Activated T-cell treated with anti-CD3 and anti-CD28 coated beads, Interleukin-2, amount 50 U/mL, for 24 hours (primary cell): Measurements from ENCODE around the gene RBPJ.

Experiments
- DNase-seq: peaks from one replicate; pipeline ENCODE4 v3.0.0-alpha.2; 2020
- H3K27ac Mint-ChIP-seq: 2 replicates; pipeline ENCODE4 v1.8.0; 2020; ENCODE audit warnings: mild to moderate bottlenecking, mixed read lengths
- H3K27me3 Mint-ChIP-seq: 2 replicates; pipeline ENCODE4 v1.8.0; 2020; ENCODE audit warnings: mixed read lengths
- H3K36me3 Mint-ChIP-seq: 2 replicates; pipeline ENCODE4 v1.8.0; 2020; ENCODE audit warnings: low read depth, mixed read lengths
- H3K4me1 Mint-ChIP-seq: 2 replicates; pipeline ENCODE4 v1.8.0; 2020; ENCODE audit warnings: low read depth, mixed read lengths
- H3K4me3 Mint-ChIP-seq: 2 replicates; pipeline ENCODE4 v1.8.0; 2020; ENCODE audit warnings: mild to moderate bottlenecking, moderate library complexity, mixed read lengths
- H3K9me3 Mint-ChIP-seq: 2 replicates; pipeline ENCODE4 v1.8.0; 2020; ENCODE audit warnings: mixed read lengths

Gene RBPJ

DNA sequence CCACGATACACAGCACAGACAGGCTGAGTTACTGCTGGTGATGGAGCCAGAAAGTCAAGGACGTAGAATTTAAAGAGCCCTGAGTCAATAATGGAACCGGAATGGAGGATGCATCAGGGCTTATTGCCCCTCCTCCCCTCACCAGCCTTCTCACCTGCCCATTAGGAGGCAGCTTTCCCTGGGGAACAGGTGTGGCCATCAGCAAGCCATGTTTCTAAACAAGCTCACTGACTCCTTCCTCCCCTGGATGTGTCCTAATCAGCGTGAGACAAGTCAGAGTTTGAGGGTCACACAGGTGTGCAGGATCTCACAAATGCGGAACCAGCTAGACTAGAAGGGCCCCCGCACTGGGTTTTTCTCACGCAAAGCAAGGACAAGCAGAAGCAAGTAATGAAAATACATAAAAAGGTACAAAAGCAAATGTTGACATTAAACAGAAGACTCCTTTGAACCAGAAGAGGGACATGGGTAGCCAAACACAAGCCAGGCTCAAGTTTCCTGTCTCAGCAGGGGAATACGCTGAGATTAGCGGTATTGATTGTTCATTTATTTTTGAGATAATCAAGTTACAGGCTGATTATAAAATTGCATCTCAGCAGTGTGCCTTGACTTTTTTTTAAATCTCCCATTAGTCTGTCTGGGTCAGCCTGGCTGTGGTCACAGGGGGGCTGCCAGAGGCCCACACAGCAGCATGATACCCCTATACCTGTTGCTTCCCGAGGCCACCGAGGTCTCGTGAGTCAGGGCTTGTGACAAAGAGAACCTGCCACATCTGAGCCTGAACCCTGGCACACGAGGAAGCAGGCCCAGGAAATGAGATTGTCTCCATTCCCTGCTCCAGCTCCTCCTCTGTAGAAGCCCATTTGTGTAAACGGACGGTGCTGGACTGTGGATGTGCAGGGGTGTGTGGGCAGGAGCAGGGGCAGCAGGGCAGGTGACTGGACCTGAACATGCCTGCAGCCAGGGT lies 132.0 kb downstream of the RBPJ start:
- Mint-ChIP-seq H3K4me1 (no peaks in the 10 kb centered on the region), H3K27me3 (no peaks in the 10 kb centered on the region), H3K27ac (no peak overlapping the region), H3K36me3 (no peaks in the 10 kb centered on the region), H3K9me3 (peaks cover 2% of the 10 kb centered on the region), H3K4me3 (no peak overlapping the region)
- no peak for DNase-seq

DNA sequence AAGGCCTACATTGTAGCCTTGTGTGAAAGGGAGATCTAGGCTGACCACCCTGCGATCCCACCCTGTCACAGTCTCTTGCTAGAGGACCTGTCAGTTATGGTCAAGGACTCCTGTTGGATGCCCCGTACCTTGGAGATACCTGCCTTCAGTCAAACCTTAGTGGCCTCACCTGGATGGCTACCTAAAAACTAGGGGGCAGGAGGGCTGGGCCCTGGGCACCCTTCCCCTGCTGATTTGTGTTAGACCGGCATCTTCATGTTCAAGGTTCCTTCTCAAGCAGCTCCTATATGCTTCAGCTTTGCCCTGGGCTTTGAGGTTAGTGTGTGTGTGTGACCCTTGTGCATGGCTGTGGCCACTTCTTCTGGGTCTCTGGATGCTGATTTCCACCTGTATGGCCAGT lies 134.1 kb downstream of the RBPJ start:
- H3K4me3 Mint-ChIP-seq, result no peak overlapping the region
- H3K27ac Mint-ChIP-seq, result no peak overlapping the region
- no peaks in the 10 kb centered on the region for H3K36me3 Mint-ChIP-seq
- H3K9me3 Mint-ChIP-seq, result peaks cover 2% of the 10 kb centered on the region
- peaks cover 3% of the 10 kb centered on the region for H3K27me3 Mint-ChIP-seq
- H3K4me1 Mint-ChIP-seq, result peaks cover 9% of the 10 kb centered on the region
- DNase-seq, result no peak

DNA sequence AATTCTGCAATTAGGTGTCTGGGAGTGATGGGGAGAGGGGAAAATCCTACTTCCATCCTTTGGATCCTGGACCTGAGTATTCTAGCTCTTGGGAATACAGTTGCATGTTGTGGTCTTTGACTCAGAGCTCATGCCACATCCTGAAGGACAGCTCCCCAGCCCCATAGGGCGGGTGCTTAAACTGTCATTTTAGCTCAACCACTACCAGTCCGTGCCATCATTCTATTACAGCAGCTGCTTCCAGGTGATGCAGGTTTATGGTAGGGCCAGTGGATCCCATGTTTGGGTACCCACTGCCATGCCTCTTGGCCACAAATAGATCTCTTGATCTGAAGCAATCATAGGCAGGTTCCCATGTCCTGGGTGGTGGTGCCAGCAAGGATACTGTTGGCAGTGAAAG lies 134.8 kb downstream of the RBPJ start:
- Mint-ChIP-seq H3K27me3 (peaks cover 3% of the 10 kb centered on the region), H3K4me1 (peaks cover 9% of the 10 kb centered on the region), H3K27ac (no peak overlapping the region), H3K36me3 (no peaks in the 10 kb centered on the region), H3K4me3 (no peak overlapping the region), H3K9me3 (peaks cover 2% of the 10 kb centered on the region)
- DNase-seq, result no peak

DNA sequence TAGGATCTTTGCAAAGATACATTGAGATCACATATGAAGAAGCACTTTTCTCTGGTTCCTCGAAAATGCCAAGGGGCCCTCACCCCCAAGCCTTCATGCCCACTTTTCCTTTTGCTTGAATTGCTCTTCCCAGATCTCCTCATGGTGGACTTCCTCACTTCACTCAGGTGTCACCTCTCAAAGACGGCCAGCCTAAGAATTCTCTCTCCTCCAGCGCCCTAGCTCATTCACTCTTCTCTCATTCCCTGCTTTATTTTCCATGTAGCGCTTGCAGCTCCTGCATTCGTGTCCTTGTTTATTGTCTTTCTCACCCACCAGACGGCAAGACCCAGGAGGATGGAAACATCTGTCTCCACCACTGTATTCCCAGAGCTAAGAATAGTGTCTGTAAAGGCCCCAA lies 136.6 kb downstream of the RBPJ start:
- no peak overlapping the region for H3K4me3 Mint-ChIP-seq
- DNase-seq, result no peak
- no peak overlapping the region for H3K27ac Mint-ChIP-seq
- peaks cover 2% of the 10 kb centered on the region for H3K9me3 Mint-ChIP-seq
- H3K36me3 Mint-ChIP-seq, result no peaks in the 10 kb centered on the region
- H3K4me1 Mint-ChIP-seq, result peaks cover 9% of the 10 kb centered on the region
- H3K27me3 Mint-ChIP-seq, result peaks cover 3% of the 10 kb centered on the region

DNA sequence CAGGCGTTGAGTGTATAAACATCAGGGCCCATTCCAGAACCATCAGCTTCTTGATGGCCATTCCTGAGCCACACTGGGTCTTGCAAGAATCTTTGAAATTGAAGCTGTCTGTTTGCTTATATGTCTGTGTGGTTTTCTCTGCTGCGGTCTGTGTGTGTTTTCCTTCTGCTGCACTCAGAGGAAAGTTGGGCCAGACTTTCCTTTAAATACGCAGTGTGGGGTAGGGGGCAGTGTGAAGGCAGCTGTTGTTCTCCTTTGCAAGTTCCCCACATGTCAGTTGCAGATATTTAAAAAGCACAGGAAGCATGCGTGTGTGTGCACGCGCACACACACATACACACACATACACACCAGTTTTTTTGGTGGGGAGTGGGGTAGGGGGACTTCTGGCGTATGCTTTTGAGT lies 137.3 kb downstream of the RBPJ start:
- Mint-ChIP-seq H3K27me3 (peaks cover 3% of the 10 kb centered on the region), H3K36me3 (no peaks in the 10 kb centered on the region), H3K4me1 (peaks cover 9% of the 10 kb centered on the region), H3K4me3 (no peak overlapping the region), H3K9me3 (peaks cover 2% of the 10 kb centered on the region), H3K27ac (no peak overlapping the region)
- DNase-seq, result no peak

DNA sequence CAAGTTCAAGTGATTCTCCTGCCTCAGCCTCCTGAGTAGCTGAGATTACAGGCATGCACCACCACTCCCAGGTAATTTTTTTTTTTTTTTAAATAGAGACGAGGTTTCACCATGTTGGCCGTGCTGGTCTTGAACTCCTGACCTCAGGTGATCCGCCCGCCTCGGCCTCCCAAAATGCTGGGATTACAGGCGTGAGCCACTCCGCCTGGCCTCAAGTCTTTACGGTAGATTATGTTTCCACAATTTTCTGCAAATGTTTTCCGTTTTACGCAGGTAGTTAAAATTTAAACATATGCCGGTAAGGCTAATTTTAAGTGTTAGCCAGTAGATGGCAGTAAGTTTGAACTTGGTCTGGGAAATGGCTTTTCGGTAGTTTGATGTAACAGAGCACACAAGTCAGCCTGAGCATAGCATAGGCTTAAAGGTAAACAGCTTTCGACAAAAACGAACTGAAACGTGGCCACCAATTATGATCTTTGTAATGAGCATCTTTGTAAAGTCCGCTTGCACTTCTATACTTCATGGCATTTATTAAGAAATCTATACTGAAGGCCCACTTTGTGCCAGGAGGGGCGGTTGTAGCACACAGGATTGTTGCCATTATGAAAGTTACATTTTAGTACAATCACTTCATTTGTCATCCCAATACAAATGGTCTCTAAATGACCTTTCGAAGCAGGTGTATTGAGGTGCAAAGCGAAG lies 138.4 kb downstream of the RBPJ start:
- peaks cover 9% of the 10 kb centered on the region for H3K4me1 Mint-ChIP-seq
- H3K9me3 Mint-ChIP-seq, result peaks cover 4% of the 10 kb centered on the region
- H3K36me3 Mint-ChIP-seq, result no peaks in the 10 kb centered on the region
- peak; percentile 43 for DNase-seq
- H3K27ac Mint-ChIP-seq, result no peak overlapping the region
- H3K4me3 Mint-ChIP-seq, result peak overlapping the region; percentile 46
- peaks cover 3% of the 10 kb centered on the region for H3K27me3 Mint-ChIP-seq

DNA sequence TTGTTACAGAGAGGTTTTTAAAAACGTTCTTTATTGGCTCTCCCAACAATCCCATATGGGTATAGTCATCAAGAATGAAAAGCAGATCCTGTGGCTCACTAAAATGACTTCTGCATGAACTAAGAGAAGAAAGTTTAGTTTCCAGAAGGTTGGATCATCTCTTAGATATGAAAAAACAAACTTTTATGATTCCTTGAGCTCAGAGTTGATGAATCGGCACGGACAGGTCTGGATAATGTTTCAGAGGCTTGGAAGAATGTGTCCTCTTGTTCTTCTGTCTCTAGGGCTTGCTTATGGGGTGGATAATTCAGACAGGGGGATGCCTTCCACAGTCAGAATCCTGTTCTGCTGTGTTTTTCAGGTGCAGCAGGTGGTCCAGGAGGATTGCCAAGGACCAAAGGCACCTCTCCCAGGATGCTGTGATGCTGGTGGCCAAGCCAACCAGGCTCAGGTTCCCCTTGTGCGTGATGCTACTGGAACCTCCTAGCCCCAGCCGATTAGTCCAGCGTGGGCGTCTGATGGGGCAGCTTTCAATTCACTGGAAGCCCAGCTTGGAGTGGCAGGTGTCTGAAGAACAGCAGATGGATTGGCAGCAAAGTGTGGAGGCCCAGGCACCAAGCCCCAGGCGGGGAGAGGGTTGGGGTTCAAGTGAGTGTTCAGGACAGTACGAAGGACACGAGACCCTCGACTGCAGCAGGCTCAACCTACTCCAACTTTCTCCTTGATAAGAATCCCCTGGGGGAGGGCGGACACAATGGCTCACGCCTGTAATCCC lies 139.1 kb downstream of the RBPJ start:
- Mint-ChIP-seq H3K36me3 (no peaks in the 10 kb centered on the region), H3K4me3 (no peak overlapping the region), H3K27ac (no peak overlapping the region), H3K4me1 (peaks cover 9% of the 10 kb centered on the region), H3K27me3 (peaks cover 3% of the 10 kb centered on the region), H3K9me3 (peaks cover 2% of the 10 kb centered on the region)
- DNase-seq, result no peak

DNA sequence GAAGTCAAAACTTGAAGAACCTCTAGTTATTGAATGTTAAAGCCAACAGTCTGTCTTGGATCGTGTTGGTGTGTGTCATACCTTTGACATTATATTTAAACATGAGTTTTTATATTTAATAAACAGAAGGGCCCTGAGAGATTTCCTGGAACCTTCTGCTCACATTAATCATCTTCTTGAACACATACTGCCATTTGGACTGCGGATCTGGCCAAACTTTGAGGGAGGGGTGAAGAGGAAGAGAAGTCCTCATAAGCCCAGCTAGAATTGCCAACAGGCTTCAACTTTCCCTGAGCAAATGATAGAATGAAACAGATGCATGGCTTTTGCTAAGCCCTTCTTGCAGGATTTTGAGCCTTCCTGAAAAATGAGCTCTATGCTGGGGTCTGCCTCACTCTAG lies 142.1 kb downstream of the RBPJ start:
- H3K9me3 Mint-ChIP-seq, result peaks cover 2% of the 10 kb centered on the region
- peaks cover 9% of the 10 kb centered on the region for H3K27me3 Mint-ChIP-seq
- DNase-seq, result no peak
- H3K27ac Mint-ChIP-seq, result no peak overlapping the region
- no peaks in the 10 kb centered on the region for H3K36me3 Mint-ChIP-seq
- H3K4me3 Mint-ChIP-seq, result no peak overlapping the region
- peaks cover 9% of the 10 kb centered on the region for H3K4me1 Mint-ChIP-seq

DNA sequence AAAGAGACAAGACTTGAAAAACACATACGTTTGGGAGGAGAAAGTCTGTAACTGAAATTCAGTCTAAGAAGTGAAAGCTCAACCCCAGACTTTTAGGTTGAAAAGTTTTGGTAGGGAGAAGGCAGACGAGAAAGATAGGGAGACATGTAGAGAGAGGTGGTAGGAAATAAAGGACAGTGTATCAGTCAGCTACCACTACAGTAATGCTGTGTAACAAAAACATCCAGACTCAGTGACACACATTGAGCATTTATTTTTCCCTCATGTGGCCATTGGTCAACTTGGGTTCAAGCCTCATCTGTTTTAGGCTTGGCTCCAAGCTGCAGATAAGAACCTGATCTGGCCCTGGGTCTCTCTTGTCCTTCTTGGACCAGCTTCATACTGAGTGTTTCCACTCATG lies 142.6 kb downstream of the RBPJ start:
- H3K27ac Mint-ChIP-seq, result no peak overlapping the region
- peaks cover 6% of the 10 kb centered on the region for H3K4me1 Mint-ChIP-seq

DNA sequence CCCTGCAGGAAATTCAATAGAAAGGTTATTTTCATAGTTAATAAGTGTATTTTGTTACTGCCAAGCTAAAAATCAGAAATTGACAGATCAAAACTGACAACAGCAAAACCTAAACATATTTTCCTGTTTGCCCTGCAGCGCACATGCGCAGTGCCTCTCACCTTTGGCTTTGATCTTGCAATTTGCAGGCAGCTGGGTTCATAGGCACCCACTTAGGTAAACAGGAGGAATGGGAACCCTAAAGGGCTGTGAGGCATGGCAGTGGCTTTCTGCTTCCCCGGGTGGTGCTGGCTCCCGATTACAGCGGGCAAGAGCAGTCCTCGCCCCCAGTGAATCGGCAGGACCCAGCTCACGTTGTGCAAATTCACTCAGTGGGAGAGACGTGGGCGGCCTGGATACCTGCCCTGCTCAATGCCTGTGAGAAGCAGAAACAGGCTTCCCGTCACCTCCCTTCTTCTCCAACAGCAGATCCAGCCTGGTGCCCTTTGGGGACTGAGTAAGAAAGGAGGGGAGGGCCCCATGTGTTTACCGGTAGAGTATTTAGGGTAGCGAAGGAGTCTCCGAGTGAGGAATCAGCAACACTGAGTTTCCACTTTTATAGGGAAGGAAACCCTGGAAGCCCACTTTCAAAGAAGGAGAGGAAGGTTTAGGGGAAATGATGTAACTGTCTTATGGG lies 143.7 kb downstream of the RBPJ start:
- Mint-ChIP-seq H3K9me3 (peaks cover 2% of the 10 kb centered on the region), H3K4me3 (no peak overlapping the region)
- DNase-seq, result no peak

More for the DNA sequence above, 142.6 kb downstream of the RBPJ start:
- Mint-ChIP-seq H3K27me3 (peaks cover 6% of the 10 kb centered on the region), H3K9me3 (peaks cover 2% of the 10 kb centered on the region), H3K4me3 (no peak overlapping the region), H3K36me3 (no peaks in the 10 kb centered on the region)
- DNase-seq, result no peak

DNA sequence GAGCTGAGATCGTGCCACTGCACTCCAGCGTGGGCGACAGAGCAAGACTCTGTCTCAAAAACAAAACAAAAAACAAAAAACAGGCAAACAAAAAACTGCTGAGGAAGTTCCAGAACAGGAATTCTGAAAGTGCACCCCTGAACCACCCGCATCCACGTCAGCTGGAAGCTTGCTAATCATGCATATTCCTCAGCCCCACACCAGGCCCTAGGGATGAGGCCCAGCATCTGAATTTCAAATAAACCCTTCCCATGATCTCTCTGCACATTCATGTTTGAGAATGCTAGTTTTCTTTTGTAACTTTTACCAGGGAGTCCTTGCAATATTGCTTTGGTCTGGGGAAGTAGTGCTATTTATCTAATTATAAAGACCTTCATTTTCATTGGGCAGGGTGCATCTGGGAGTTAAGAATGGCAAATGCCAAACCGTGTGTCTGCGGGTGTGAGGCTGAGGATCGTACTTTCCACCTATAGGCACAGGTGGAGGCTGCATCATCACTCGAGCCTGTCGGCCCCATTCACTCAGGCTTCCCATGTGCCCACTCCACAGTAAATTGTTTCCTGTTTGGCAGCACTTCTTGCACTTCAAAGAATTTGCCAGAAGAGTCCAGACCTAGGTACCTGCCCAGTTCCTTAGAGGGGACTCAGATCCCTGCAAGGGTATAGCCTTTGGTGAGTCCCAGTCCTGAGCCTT lies 145.9 kb downstream of the RBPJ start:
- no peak overlapping the region for H3K4me3 Mint-ChIP-seq
- peaks cover 2% of the 10 kb centered on the region for H3K9me3 Mint-ChIP-seq
- DNase-seq, result no peak
- H3K4me1 Mint-ChIP-seq, result no peaks in the 10 kb centered on the region
- peaks cover 6% of the 10 kb centered on the region for H3K27me3 Mint-ChIP-seq
- H3K36me3 Mint-ChIP-seq, result no peaks in the 10 kb centered on the region
- H3K27ac Mint-ChIP-seq, result no peak overlapping the region

More for the DNA sequence above, 143.7 kb downstream of the RBPJ start:
- no peaks in the 10 kb centered on the region for H3K4me1 Mint-ChIP-seq
- no peaks in the 10 kb centered on the region for H3K36me3 Mint-ChIP-seq
- no peak overlapping the region for H3K27ac Mint-ChIP-seq
- peaks cover 6% of the 10 kb centered on the region for H3K27me3 Mint-ChIP-seq

DNA sequence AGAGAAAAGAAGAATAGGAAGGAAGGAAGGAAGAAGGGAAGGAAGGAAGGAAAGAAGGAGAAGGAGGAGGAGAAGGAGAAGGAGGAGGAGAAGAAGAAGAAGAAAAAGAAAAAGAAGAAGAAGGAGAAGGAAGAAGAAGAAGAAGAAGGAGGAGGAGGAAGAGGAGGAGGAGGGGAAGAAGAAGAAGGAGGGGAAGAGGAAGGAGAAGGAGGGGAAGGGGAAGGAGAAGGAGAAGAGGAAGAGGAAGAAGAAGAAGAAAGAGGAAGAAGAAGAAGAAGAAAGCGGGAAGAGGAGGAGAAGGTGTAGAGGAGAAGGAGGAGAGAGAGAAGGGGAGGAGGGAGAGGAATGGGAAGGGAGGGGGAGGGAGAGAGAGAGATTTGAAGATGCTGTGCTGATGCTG lies 146.9 kb downstream of the RBPJ start:
- no peak overlapping the region for H3K4me3 Mint-ChIP-seq
- peaks cover 6% of the 10 kb centered on the region for H3K27me3 Mint-ChIP-seq
- peaks cover 2% of the 10 kb centered on the region for H3K9me3 Mint-ChIP-seq
- no peaks in the 10 kb centered on the region for H3K4me1 Mint-ChIP-seq
- H3K27ac Mint-ChIP-seq, result no peak overlapping the region
- no peaks in the 10 kb centered on the region for H3K36me3 Mint-ChIP-seq
- DNase-seq, result no peak

DNA sequence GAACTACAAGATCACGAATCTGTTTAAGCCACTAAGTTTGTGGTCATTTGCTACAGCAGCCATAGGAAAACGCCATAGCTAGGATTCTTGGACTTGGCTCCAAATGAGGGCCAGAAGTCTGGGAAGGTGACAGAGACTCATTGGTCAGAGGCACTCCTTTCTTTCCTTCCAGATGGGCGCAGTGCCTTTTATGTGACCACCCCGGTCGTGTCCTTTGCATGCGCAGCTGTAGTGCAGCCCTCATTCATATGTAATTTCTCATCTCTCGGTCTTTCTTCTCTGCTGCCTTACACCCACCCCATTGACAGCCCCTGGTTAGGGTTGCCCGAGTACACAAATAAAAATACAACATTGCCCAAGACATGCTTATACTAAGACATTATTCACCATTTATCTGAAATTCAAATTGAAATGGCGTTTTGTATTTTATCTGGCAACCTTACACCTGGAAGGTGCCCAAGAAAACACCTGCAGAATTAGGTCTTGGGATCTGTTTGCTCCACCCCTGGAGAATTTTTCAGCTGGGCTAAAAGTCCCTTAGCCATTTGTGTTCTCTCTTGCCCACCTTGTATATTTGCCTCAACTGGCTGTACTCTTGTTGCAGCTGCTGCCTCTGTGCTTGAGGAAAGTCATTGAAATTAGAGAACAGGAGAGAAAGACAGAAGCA lies 147.6 kb downstream of the RBPJ start:
- H3K36me3 Mint-ChIP-seq, result no peaks in the 10 kb centered on the region
- DNase-seq, result no peak
- peaks cover 6% of the 10 kb centered on the region for H3K27me3 Mint-ChIP-seq
- H3K4me3 Mint-ChIP-seq, result no peak overlapping the region
- no peaks in the 10 kb centered on the region for H3K4me1 Mint-ChIP-seq
- H3K27ac Mint-ChIP-seq, result no peak overlapping the region
- H3K9me3 Mint-ChIP-seq, result no peaks in the 10 kb centered on the region
